AG04449 (cell line): ENCODE data around the gene LIF.

Experiments used
- CTCF ChIA-PET: fragments of 350-600 bp; formaldehyde crosslinking; extraction: SDS; loops from one replicate; lab custom pipeline; 2021; ENCODE audit warnings: antibody characterized with exemption; lab: Yijun Ruan, JAX
- POLR2A ChIA-PET: fragments of 400-600, 350-600 bp; formaldehyde crosslinking; extraction: SDS; loops from one replicate; lab custom pipeline; 2020; ENCODE audit warnings: antibody characterized with exemption, inconsistent platforms; lab: Yijun Ruan, JAX
- DNase-seq: peaks from one replicate; pipeline ENCODE4 v3.0.0-alpha.2; 2010; ENCODE audit warnings: low read depth, low spot score
- H3K4me3 ChIP-seq: 2 replicates; pipeline ENCODE4 v1.5.1; 2011; ENCODE audit warnings: low read depth, mild to moderate bottlenecking, control low read depth, low read length
- CTCF ChIP-seq: IDR thresholded peaks from one replicate; pipeline ENCODE4 v1.5.1; 2011; ENCODE audit warnings: mild to moderate bottlenecking, moderate library complexity, low read length, control low read depth, inconsistent platforms; ENCODE audit not compliant: insufficient read depth; ENCODE audit errors: missing control alignments

LIF gene

GRCh38 chr22:30241576-30242371, 4.8 kb downstream of the LIF start:
- POLR2A ChIA-PET: no interaction called here
- no peak overlapping the region for H3K4me3 ChIP-seq
- no peak for DNase-seq
- TF ChIP-seq CTCF: no peak
- CTCF ChIA-PET: interaction anchor here (0.8 to 1.1 kb wide), 4 partner anchors 13 to 133 kb away, joined by 3 to 4 read pairs (median 3); no protein-coding TSS in a partner anchor

- ChIA-PET CTCF (interaction anchor here (0.7 to 7.9 kb wide), 3 partner anchors 23 to 134 kb away, joined by 3 to 48 read pairs (median 4); no protein-coding TSS in a partner anchor), POLR2A (interaction anchor here (1.4 kb wide), 1 partner anchor 44 kb away, joined by 6 read pairs; no protein-coding TSS in a partner anchor)
- no peak for TF ChIP-seq CTCF
- DNase-seq: no peak
- no peak overlapping the region for H3K4me3 ChIP-seq
Observed at GRCh38 chr22:30240541-30241417, 5.8 kb downstream of the LIF start.

GRCh38 chr22:30239488-30240405, 6.8 kb downstream of the LIF start:
- DNase-seq: no peak
- no peak overlapping the region for H3K4me3 ChIP-seq
- ChIA-PET POLR2A (interaction anchor here (1.4 kb wide), 1 partner anchor 43 kb away, joined by 6 read pairs; no protein-coding TSS in a partner anchor), CTCF (interaction anchor here (0.7 to 7.9 kb wide), 3 partner anchors 24 to 133 kb away, joined by 3 to 48 read pairs (median 4); no protein-coding TSS in a partner anchor)
- no peak for TF ChIP-seq CTCF

GRCh38 chr22:30238661-30239487, 7.7 kb downstream of the LIF start:
- POLR2A ChIA-PET: interaction anchor here (0.7 to 1.3 kb wide), 3 partner anchors 12 to 129 kb away, joined by 3 to 6 read pairs (median 3); no protein-coding TSS in a partner anchor
- H3K4me3 ChIP-seq: no peak overlapping the region
- CTCF ChIA-PET: interaction anchor here (1.3 to 7.9 kb wide), 4 partner anchors 8 to 132 kb away, joined by 4 to 48 read pairs (median 8); partner anchors contain the start of gene LIF
- no peak for DNase-seq
- no peak for TF ChIP-seq CTCF

GRCh38 chr22:30238136-30238535, 8.4 kb downstream of the LIF start:
- H3K4me3 ChIP-seq: no peak overlapping the region
- TF ChIP-seq CTCF: no peak
- POLR2A ChIA-PET: interaction anchor here (0.7 to 1.3 kb wide), 3 partner anchors 13 to 129 kb away, joined by 3 to 6 read pairs (median 3); no protein-coding TSS in a partner anchor
- CTCF ChIA-PET: interaction anchor here (1.3 to 7.9 kb wide), 4 partner anchors 8 to 131 kb away, joined by 4 to 48 read pairs (median 8); partner anchors contain the start of gene LIF
- no peak for DNase-seq
